Effector memory CD4-positive, alpha-beta T cell (primary cell): ENCODE measurements around the gene SRCIN1.

ENCODE experiments used
- DNase-seq, 3 donors: peaks; one replicate each; pipeline ENCODE4 v3.0.0-alpha.2; 2020
- H3K27ac ChIP-seq: 2 replicates; pipeline ENCODE4 v1.7.0; 2013; ENCODE audit warnings: mild to moderate bottlenecking, low read length, moderate library complexity; ENCODE audit not compliant: insufficient read depth, poor library complexity, severe bottlenecking
- H3K27me3 ChIP-seq: replicated peaks from 2 replicates; pipeline ENCODE4 v1.7.0; 2013; ENCODE audit warnings: mild to moderate bottlenecking, low read length; ENCODE audit not compliant: insufficient read depth, control insufficient read depth, poor library complexity, severe bottlenecking
- H3K36me3 ChIP-seq: 2 replicates; pipeline ENCODE4 v1.7.0; 2013; ENCODE audit warnings: mild to moderate bottlenecking, low read length, moderate library complexity; ENCODE audit not compliant: control insufficient read depth, insufficient read depth
- H3K4me1 ChIP-seq: 2 replicates; pipeline ENCODE4 v1.7.0; 2013; ENCODE audit warnings: low read length, mild to moderate bottlenecking; ENCODE audit not compliant: control insufficient read depth, insufficient read depth, poor library complexity, severe bottlenecking
- H3K4me3 ChIP-seq: 2 replicates; pipeline ENCODE4 v1.7.0; 2013; ENCODE audit warnings: low read length, low read depth, mild to moderate bottlenecking; ENCODE audit not compliant: insufficient read depth, poor library complexity, severe bottlenecking
- H3K9me3 ChIP-seq: 2 replicates; pipeline ENCODE4 v1.7.0; 2013; ENCODE audit warnings: mild to moderate bottlenecking, low read length, moderate library complexity; ENCODE audit not compliant: control insufficient read depth

SRCIN1 gene

DNA sequence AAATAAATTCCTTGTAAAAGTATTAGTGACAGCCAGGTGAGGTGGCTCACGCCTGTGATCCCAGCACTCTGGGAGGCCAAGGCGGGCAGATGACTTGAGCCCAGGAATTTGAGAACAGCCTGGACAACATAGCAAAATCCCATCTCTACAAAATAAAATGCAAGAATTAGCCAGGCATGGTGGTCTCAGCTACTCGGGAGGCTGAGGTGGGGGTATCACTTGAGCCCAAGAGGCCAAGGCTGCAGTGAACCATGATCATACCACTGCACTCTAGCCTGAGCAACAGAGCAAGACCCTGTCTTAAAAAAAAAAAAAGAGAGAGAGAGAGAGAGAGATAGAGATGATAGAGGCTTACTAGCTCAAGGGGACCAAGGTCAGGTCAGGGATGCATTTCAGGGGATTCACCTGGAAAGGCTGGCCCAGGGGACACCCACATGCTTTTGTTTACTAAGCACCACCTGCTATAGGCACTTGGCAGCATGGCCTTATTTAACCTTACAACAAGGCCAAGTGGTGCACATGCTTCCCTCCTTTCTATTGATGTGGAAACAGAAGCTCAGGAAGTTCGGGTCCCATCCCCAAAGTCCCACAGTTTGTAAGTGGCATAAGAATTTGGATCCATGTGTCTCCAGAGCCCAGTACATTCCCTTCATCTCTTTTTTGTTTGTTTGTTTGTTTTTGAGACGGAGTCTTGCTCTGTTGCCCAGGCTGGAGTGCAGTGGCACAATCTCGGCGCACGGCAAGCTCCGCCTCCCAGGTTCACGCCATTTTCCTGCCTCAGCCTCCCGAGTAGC lies 12.4 kb upstream of the SRCIN1 start:
- H3K4me1 ChIP-seq = no peaks in the 10 kb centered on the region
- DNase-seq = no peak
- no peak overlapping the region for H3K4me3 ChIP-seq
- H3K36me3 ChIP-seq = no peaks in the 10 kb centered on the region
- H3K9me3 ChIP-seq = no peaks in the 10 kb centered on the region
- no peaks in the 10 kb centered on the region for H3K27me3 ChIP-seq
- H3K27ac ChIP-seq = no peak overlapping the region

GRCh38 chr17:38617074-38617860 lies 11.5 kb upstream of the SRCIN1 start:
- Histone ChIP-seq H3K4me3 (no peak overlapping the region), H3K36me3 (no peaks in the 10 kb centered on the region), H3K4me1 (no peaks in the 10 kb centered on the region), H3K27me3 (no peaks in the 10 kb centered on the region), H3K27ac (no peak overlapping the region), H3K9me3 (no peaks in the 10 kb centered on the region)
- no peak for DNase-seq

- Histone ChIP-seq H3K4me1 (no peaks in the 10 kb centered on the region), H3K27me3 (peaks cover 4% of the 10 kb centered on the region), H3K9me3 (no peaks in the 10 kb centered on the region), H3K27ac (no peak overlapping the region), H3K4me3 (no peak overlapping the region), H3K36me3 (no peaks in the 10 kb centered on the region)
- no peak for DNase-seq
Measured at GRCh38 chr17:38616361-38616760, 10.6 kb upstream of the SRCIN1 start.

DNA sequence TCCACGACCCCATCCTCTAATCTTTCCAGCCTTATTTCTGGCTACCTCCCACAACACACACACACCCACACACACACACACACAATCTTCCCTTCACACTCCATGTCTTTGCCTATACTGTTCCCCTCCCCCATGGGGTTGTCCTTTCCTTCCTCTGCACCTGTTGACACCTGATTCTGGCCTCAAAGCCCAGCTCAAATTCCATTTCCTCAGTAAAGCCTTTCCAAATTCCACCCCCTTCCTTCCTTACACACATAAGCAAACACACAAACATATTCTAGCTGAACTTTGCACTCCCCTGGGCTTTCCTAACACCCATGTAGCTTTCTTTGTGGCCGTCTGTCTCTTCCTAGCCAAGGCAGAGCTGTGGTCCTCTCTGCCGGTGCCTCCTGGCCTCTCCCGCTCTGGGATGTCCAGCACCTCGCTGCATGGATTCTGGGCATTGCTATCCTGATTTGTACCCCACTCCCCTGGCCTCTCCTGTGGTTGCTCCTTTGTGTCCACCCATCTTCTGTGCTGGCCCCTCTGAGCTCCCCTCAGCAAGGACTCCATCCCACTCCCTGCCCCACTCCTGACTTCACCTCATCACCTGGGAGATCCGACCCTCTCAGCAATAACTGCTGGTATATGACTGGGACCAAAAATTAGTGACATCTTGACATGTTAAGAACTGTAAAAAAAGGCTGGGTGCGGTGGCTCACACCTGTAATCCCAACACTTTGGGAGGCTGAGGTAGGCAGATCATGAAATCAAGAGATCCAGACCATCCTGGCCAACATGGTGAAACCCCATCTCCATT lies 8.4 kb upstream of the SRCIN1 start:
- DNase-seq = no peak
- Histone ChIP-seq H3K9me3 (no peaks in the 10 kb centered on the region), H3K4me3 (no peak overlapping the region), H3K36me3 (no peaks in the 10 kb centered on the region), H3K27ac (no peak overlapping the region), H3K4me1 (no peaks in the 10 kb centered on the region), H3K27me3 (peaks cover 14% of the 10 kb centered on the region)

GRCh38 chr17:38613525-38613980 lies 7.8 kb upstream of the SRCIN1 start:
- Histone ChIP-seq H3K9me3 (no peaks in the 10 kb centered on the region), H3K27me3 (peaks cover 20% of the 10 kb centered on the region), H3K27ac (no peak overlapping the region)

DNA sequence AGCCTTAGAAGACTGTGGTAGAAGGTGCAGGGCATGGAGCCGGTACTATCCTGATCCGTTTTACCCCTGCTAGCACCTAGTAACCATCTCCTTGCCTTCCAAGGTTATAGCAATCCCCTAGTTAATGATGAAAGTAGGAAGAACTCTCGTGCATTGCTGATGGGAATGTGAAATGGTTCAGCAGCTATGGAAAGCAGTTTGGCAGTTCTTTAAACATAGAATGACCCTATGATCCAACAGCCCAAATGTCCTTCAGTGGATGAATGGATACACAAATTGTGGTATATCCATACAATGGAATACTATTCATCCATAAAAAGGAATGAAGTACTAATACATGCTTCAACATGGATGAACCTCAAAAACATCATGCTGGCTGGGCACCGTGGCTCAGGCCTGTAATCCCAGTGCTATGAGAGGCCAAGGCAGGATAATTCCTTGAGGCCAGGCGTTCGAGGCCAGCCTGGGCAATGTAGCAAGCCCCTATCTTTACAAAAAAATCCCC lies 6.2 kb upstream of the SRCIN1 start:
- no peak for DNase-seq
- no peaks in the 10 kb centered on the region for H3K9me3 ChIP-seq
- H3K4me1 ChIP-seq = peaks cover under 1% of the 10 kb centered on the region
- no peak overlapping the region for H3K4me3 ChIP-seq
- H3K36me3 ChIP-seq = no peaks in the 10 kb centered on the region
- H3K27ac ChIP-seq = no peak overlapping the region
- H3K27me3 ChIP-seq = peaks cover 36% of the 10 kb centered on the region

More at GRCh38 chr17:38613525-38613980, 7.8 kb upstream of the SRCIN1 start:
- Histone ChIP-seq H3K4me3 (no peak overlapping the region), H3K4me1 (no peaks in the 10 kb centered on the region), H3K36me3 (no peaks in the 10 kb centered on the region)
- DNase-seq = no peak

- Histone ChIP-seq H3K27ac (no peak overlapping the region), H3K27me3 (peaks cover 43% of the 10 kb centered on the region), H3K36me3 (no peaks in the 10 kb centered on the region), H3K9me3 (no peaks in the 10 kb centered on the region), H3K4me3 (no peak overlapping the region), H3K4me1 (peaks cover 8% of the 10 kb centered on the region)
- no peak for DNase-seq
Measured at GRCh38 chr17:38611070-38611786, 5.5 kb upstream of the SRCIN1 start.

DNA sequence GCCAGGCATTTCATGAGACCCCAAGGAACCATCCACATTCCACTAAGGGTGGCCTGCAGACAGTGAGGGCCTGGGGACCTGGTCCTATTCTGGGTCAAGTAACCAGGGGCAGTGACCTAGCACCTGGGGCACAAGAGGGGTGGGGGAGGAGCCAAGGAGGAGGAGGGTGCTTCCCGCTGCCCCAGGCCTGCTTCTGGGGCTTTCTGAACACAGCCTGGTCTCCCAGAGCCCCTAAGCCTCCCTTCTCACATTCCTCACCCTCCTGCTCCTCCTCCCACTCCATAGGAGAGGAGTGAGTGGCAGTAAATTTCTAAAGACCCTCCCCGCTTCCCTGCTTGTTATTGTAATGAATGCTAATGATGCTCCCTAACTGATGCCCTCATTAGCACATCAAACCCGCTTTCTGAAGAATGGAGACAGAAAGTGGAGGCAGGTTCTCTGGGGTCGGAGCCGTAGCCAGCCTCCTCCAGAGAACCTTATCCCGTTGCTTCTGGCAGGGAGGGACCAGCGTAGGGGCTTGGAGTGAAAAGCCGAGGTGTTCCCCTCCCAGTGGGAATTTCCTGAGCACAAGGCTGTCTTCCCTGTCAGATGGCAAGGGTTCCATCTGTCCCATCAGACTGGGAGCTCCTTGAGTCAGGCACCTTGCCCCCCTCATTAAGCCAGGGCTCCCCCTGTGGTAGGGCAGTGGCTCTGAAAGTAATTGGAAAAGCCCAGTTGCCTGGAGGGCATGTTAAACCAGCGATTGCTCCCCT lies 3.7 kb upstream of the SRCIN1 start:
- peaks cover 17% of the 10 kb centered on the region for H3K4me1 ChIP-seq
- H3K27ac ChIP-seq = no peak overlapping the region
- no peak overlapping the region for H3K4me3 ChIP-seq
- no peaks in the 10 kb centered on the region for H3K36me3 ChIP-seq
- H3K9me3 ChIP-seq = no peaks in the 10 kb centered on the region
- H3K27me3 ChIP-seq = peaks cover 53% of the 10 kb centered on the region
- no peak for DNase-seq

GRCh38 chr17:38608648-38609047 lies 2.9 kb upstream of the SRCIN1 start:
- H3K36me3 ChIP-seq = no peaks in the 10 kb centered on the region
- peaks cover 53% of the 10 kb centered on the region for H3K27me3 ChIP-seq
- no peak overlapping the region for H3K4me3 ChIP-seq
- H3K9me3 ChIP-seq = no peaks in the 10 kb centered on the region
- no peak overlapping the region for H3K27ac ChIP-seq
- no peak for DNase-seq
- peaks cover 17% of the 10 kb centered on the region for H3K4me1 ChIP-seq
